Body of pancreas (tissue), 4 donors: ENCODE measurements around the gene LCN10. TPM values are rescaled to one million over a fixed set of nuclear protein-coding genes. Genes with fewer than 3 reads are reported as not detected.
A peak's percentile ranks its signal among the peaks of the same experiment; 100 is the strongest.
"Not testable (repeated sequence)": the region's sequence is repeated elsewhere in the genome, so short reads cannot be mapped to it uniquely, and the experiment has no call there.

Source experiments
- ATAC-seq: fragments of 150-250 bp; one replicate; pipeline ENCODE4 v1.9.1; 2016
- DNase-seq, 4 donors: peaks; one replicate each; pipeline ENCODE4 v3.0.0-alpha.2; 2019
- H3K27ac ChIP-seq, 4 donors: fragments of 200-600 bp; sonication (generic); 1 replicate in 3 of 4; 2 replicates in 1 of 4; pipeline versions ENCODE4 v1.5.1 to v1.6.1; 2016 to 2019; ENCODE audit warnings: mild to moderate bottlenecking in 1 of 4, mixed read lengths in 1 of 4, moderate library complexity in 1 of 4
- H3K27me3 ChIP-seq, 2 donors: fragments of 200-600 bp; sonication (generic); one replicate each; pipeline ENCODE4 v1.6.0; 2016; ENCODE audit warnings: mild to moderate bottlenecking in 1 of 2
- H3K36me3 ChIP-seq, 2 donors: fragments of 200-600 bp; sonication (generic); replicated peaks in 1 of 2; 2 replicates each; pipeline ENCODE4 v1.5.1; 2016; ENCODE audit warnings: low read depth in 2 of 2; ENCODE audit not compliant: insufficient read depth in 1 of 2
- H3K4me1 ChIP-seq: fragments of 200-600 bp; sonication (generic); one replicate; pipeline ENCODE4 v1.6.0; 2016
- H3K4me3 ChIP-seq, 2 donors: fragments of 200-600 bp; sonication (generic); 1 replicate in 1 of 2; 2 replicates in 1 of 2; pipeline ENCODE4 v1.5.1; 2016 to 2019
- H3K9me3 ChIP-seq, 3 donors: fragments of 200-600 bp; sonication (generic); 1 replicate in 2 of 3; 2 replicates in 1 of 3; pipeline ENCODE4 v1.5.1; 2016
- POLR2A ChIP-seq, 3 donors: fragments of 450-650 bp; IDR thresholded peaks; one replicate each; pipeline ENCODE4 v1.6.1; 2016; ENCODE audit warnings: antibody characterized with exemption in 3 of 3, mild to moderate bottlenecking in 2 of 3
- WGBS, 2 donors: methylation state at CpG; one replicate each; pipeline ENCODE4 v1.1.5; 2017; 5-methylcytosine and 5-hydroxymethylcytosine counted together
- intact Hi-C: fragments of 100-400 bp; cut with DNase I; formaldehyde crosslinking; loops from one replicate; pipeline ENCODE4 v1.15.1; 2023
- total RNA-seq, 2 donors: library from RNA; depleted of rRNA; stranded (reverse); fragments of >200 nt; gene quantifications; one replicate each; pipeline ENCODE4 v1.1.0, GENCODE V29; 2016
- TF ChIP-seq, protein P1 (sequence below), 7 experiments: fragments of 450-650 bp in 4 of 7; fragments of 200-600 bp in 3 of 7; sonication (generic) in 3 of 7; IDR thresholded peaks; one replicate each; pipeline ENCODE4 v1.5.1; 2016 to 2019; ENCODE audit warnings: antibody characterized with exemption in 7 of 7

The LCN10 gene
- total RNA-seq, 2 donors from 2014 or later, result 0.78 to 4.6 TPM

DNA sequence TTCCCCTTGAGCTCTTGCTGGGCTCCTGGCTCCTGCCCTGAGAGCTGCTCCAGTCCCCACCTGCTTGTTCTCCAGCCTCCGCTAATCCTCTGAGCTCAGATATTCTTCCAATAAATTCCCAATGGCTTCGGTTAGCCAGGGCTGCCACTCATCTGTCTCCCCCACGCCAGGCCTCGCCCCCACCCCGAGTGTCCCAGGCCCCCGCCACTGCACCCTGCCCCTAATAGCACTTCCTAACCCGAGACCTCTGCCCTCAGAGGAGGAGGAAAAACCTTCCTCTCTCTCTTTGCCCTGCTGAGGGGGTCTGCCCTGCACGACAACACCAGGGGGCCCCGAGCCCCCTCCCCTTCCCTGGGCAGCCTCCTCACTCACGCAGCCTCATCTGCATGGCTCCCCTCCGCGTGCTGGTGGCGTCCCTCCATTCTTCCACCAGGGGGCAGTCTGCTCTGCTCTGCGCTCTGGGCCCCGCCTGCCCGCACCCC, 27.0 kb upstream of the LCN10 start:
- H3K27me3 ChIP-seq, result no peaks in the 10 kb centered on the region
- TF ChIP-seq POLR2A (IDR thresholded peaks at IDR 0.05), result no peak
- TF ChIP-seq, protein P1, sequence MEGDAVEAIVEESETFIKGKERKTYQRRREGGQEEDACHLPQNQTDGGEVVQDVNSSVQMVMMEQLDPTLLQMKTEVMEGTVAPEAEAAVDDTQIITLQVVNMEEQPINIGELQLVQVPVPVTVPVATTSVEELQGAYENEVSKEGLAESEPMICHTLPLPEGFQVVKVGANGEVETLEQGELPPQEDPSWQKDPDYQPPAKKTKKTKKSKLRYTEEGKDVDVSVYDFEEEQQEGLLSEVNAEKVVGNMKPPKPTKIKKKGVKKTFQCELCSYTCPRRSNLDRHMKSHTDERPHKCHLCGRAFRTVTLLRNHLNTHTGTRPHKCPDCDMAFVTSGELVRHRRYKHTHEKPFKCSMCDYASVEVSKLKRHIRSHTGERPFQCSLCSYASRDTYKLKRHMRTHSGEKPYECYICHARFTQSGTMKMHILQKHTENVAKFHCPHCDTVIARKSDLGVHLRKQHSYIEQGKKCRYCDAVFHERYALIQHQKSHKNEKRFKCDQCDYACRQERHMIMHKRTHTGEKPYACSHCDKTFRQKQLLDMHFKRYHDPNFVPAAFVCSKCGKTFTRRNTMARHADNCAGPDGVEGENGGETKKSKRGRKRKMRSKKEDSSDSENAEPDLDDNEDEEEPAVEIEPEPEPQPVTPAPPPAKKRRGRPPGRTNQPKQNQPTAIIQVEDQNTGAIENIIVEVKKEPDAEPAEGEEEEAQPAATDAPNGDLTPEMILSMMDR (IDR thresholded peaks at IDR 0.05), result peak; percentile 38 to 54 (median 43)
- H3K4me1 ChIP-seq, result no peaks in the 10 kb centered on the region
- no peak overlapping the region for H3K4me3 ChIP-seq
- peak; percentile 39 to 50 (median 42) for DNase-seq
- H3K36me3 ChIP-seq, result no peaks in the 10 kb centered on the region
- 11 to 15% methylated on average over 11 of the region's 16 CpGs for WGBS, 2 donors
- intact Hi-C loops, result no loop called here
- H3K27ac ChIP-seq, result no peak overlapping the region
- peak; percentile 77 for ATAC-seq
- no peaks in the 10 kb centered on the region for H3K9me3 ChIP-seq

DNA sequence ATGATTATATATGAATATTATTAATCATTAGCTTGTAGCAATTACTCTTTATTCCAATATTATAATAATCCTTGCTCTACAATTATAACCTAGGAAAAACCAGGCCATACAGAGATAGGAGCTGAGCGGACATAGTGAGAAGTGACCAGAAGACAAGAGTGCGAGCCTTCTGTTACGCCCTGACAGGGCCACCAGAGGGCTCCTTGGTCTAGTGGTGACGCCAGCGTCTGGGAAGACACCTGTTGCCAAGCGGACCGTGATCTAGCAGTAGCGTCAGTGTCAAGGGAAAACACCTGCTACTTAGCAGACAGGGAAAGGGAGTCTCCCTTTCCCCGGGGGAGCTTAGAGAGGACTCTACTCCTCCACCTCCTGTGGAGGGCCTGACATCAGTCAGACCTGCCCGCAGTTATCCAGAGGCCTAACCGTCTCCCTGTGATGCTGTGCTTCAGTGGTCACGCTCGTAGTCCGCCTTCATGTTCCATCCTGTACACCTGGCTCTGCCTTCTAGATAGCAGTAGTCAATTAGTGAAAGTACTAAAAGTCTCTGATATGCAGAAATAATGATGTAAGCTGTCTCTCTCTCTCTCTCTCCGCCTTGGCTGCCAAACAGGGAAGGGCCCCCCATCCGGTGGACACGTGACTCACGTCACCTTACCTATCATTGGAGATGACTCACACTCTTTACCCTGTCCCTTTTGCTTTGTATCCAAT, 23.8 kb upstream of the LCN10 start:
- H3K27me3 ChIP-seq, H3K4me1 ChIP-seq, H3K4me3 ChIP-seq, H3K9me3 ChIP-seq, intact Hi-C loops, H3K27ac ChIP-seq, H3K36me3 ChIP-seq, ATAC-seq: not testable (repeated sequence)
- TF ChIP-seq, protein P1 (IDR thresholded peaks at IDR 0.05), result peak in 2 of 7 experiments; percentile 18 to 37
- peak in 3 of 4 donors; percentile 63 to 67 (median 66) for DNase-seq
- WGBS, 2 donors, result 32 to 46% methylated on average over 12 to 18 of the region's 18 CpGs

DNA sequence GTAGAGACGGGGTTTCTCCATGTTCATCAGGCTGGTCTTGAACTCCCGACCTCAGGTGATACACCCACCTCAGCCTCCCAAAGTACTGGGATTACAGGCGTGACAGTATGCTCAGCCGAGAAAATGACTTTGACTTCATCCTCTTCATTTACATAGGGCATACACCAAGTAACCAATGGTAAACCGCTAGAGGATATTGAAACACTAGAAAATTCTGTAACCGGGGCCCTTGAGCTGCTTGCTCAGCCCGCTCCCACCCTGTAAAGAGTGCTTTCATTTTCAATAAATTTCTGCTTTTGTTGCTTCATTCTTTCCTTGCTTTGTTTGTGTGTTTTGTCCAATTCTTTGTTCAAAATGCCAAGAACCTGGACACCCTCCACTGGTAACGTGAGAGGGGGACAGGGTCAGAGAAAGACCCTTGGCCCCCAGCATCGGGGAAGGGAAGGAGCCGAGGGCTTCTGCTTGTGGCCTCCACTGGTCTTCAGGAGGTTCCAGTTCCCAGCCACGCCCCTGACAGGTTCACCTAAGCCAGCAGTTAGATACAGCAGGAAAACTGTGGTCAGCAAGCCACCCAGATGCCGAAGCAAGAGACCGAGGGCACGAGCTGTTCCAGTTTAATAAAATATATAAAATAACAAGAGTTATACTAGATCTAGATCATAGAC, 23.1 kb upstream of the LCN10 start:
- DNase-seq, H3K27ac ChIP-seq, H3K4me3 ChIP-seq, H3K27me3 ChIP-seq, H3K36me3 ChIP-seq, ATAC-seq, intact Hi-C loops, H3K9me3 ChIP-seq, H3K4me1 ChIP-seq: not testable (repeated sequence)
- 73 to 75% methylated on average over 14 of the region's 14 CpGs for WGBS, 2 donors

GRCh38 chr9:136765041-136765440, 22.3 kb upstream of the LCN10 start:
- ATAC-seq (no peak), DNase-seq (no peak)
- H3K27ac ChIP-seq, result no peak overlapping the region
- intact Hi-C loops, result no loop called here
- no peaks in the 10 kb centered on the region for H3K4me1 ChIP-seq
- no peak overlapping the region for H3K4me3 ChIP-seq
- H3K9me3 ChIP-seq, result no peaks in the 10 kb centered on the region
- TF ChIP-seq, protein P1 (IDR thresholded peaks at IDR 0.05), result no peak
- no peak for TF ChIP-seq POLR2A (IDR thresholded peaks at IDR 0.05)
- no peaks in the 10 kb centered on the region for H3K36me3 ChIP-seq
- H3K27me3 ChIP-seq, result no peaks in the 10 kb centered on the region
- 85% methylated on average over 12 of the region's 14 CpGs; no CpG with 5 or more reads in 1 of the 2 donors for WGBS, 2 donors

DNA sequence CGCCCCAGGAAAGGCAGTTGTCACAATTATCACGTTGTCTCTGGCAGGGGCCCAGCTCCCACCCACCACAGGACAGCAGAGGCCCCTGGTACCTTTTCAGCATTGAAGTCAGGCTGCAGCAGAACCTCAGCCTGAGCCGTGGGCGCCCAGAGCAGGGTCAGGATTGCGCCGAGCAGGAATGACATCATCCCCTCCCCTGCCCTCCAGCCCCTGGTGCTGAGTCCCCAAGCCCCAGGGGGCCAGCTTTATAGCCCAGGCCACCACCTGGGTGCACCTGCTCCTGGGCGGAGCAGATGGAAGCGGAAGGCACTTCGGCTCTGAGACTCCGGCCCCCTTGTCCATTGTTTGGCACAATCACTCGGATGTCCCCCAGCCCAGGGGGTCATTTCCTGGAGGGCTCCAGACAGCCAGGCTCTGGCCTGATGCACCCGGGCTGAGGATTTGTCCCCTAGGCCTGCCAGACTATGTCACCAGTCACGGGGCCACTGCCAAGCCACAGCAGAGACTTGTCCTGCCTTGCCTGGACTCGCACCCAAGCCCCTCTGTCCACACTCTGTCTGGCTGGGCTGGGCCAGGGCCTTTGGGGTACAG, 21.7 kb upstream of the LCN10 start, which contains the start of gene LCN15:
Gene LCN15, minus strand, starts transcription at position 218 of the 591 bp plus-strand sequence. Its CDS starts 30 bp downstream, at position 188.
- 76 to 77% methylated on average over 4 to 13 of the region's 14 CpGs for WGBS, 2 donors
- DNase-seq (no peak), ATAC-seq (no peak)
- TF ChIP-seq, protein P1 (IDR thresholded peaks at IDR 0.05), result no peak
- TF ChIP-seq POLR2A (IDR thresholded peaks at IDR 0.05), result no peak
- Histone ChIP-seq H3K36me3 (no peaks in the 10 kb centered on the region), H3K4me1 (no peaks in the 10 kb centered on the region), H3K27ac (no peak within 1 kb of the TSS), H3K9me3 (no peaks in the 10 kb centered on the region), H3K4me3 (no peak within 1 kb of the TSS), H3K27me3 (no peaks in the 10 kb centered on the region)
- intact Hi-C loops, result no loop called here
